Adrenal gland (tissue), 12 donors: ENCODE measurements around the gene GALK2. TPM values are rescaled to one million over a fixed set of nuclear protein-coding genes. Genes with fewer than 3 reads are reported as not detected.
A peak's percentile ranks its signal among the peaks of the same experiment; 100 is the strongest.

Experiments used
- DNase-seq, 7 donors: peaks; one replicate each; pipeline ENCODE4 v3.0.0-alpha.2; 2019 to 2020
- H3K27ac ChIP-seq, 5 donors: fragments of 200-600 bp; sonication (generic) in 4 of 5; 1 replicate in 3 of 5; 2 replicates in 2 of 5; pipeline versions ENCODE4 v1.5.1 to v1.8.0; 2016 to 2020; ENCODE audit warnings: mild to moderate bottlenecking in 1 of 5
- H3K27me3 ChIP-seq: fragments of 200-600 bp; 2 replicates; pipeline ENCODE4 v1.8.0; 2021
- H3K36me3 ChIP-seq, 2 donors: fragments of 200-600 bp; replicated peaks in 1 of 2; 1 replicate in 1 of 2; 2 replicates in 1 of 2; pipeline versions ENCODE4 v1.5.1 to v1.8.0; 2018 to 2022
- H3K4me1 ChIP-seq, 2 donors: fragments of 200-600 bp; replicated peaks in 1 of 2; 1 replicate in 1 of 2; 2 replicates in 1 of 2; pipeline versions ENCODE4 v1.5.1 to v1.8.0; 2018 to 2021
- H3K4me3 ChIP-seq, 4 donors: fragments of 200-600 bp; sonication (generic) in 3 of 4; one replicate each; pipeline ENCODE4 v1.5.1; 2016 to 2018
- H3K9me3 ChIP-seq, 3 donors: fragments of 200-600 bp; sonication (generic) in 1 of 3; replicated peaks in 1 of 3; 1 replicate in 2 of 3; 2 replicates in 1 of 3; pipeline versions ENCODE4 v1.5.1 to v1.8.0; 2016 to 2021
- CTCF ChIP-seq, 6 experiments: fragments of 450-650 bp in 4 of 6; fragments of 200-600 bp in 2 of 6; sonication (generic) in 1 of 6; IDR thresholded peaks; 1 replicate in 5 of 6; 2 replicates in 1 of 6; pipeline versions ENCODE4 v1.5.1 to v1.8.0; 2016 to 2021; ENCODE audit warnings: antibody characterized with exemption in 6 of 6, mild to moderate bottlenecking in 2 of 6, moderate library complexity in 1 of 6
- POLR2A ChIP-seq, 2 donors: fragments of 450-650 bp; IDR thresholded peaks; one replicate each; pipeline ENCODE4 v1.6.1; 2017; ENCODE audit warnings: antibody characterized with exemption in 2 of 2, mild to moderate bottlenecking in 2 of 2, moderate library complexity in 1 of 2
- WGBS, 4 donors: extraction: QIAGEN DNeasy Blood & Tissue Kit in 2 of 4; methylation state at CpG; one replicate each; pipeline versions ENCODE4 v1.1.5 to v1.1.7; 2013 to 2017; 5-methylcytosine and 5-hydroxymethylcytosine counted together
- intact Hi-C, 2 donors: fragments of 100-400 bp; cut with DNase I; formaldehyde crosslinking; loops; one replicate each; pipeline versions ENCODE4 v1.14.1 to v1.15.0; 2022 to 2023
- polyA plus RNA-seq, 3 donors: library from polyadenylated mRNA; stranded (reverse); fragments of 200-250 nt in 2 of 3; fragments of 350-450 nt in 1 of 3; fragmentation: Illumina TruSeq in 1 of 3; extraction: RNeasy Lipid Tissue Mini Kit (QIAGEN cat#74804) in 1 of 3; gene quantifications; one replicate each; pipeline ENCODE4 v1.2.3, GENCODE V29; 2013 to 2014
- total RNA-seq, 9 donors: library from RNA; depleted of rRNA in 4 of 9; stranded (reverse); fragments of >200 nt in 4 of 9; fragments of 120-200 nt in 1 of 9; fragmentation: NEBNext Ultra II Directional in 1 of 9; extraction: Animal tissue kit (Norgen Biotek cat#: 25700) in 1 of 9; gene quantifications; one replicate each; pipeline versions ENCODE4 v1.1.0 to v1.2.4, GENCODE V29; 2013 to 2023
- donor health status: healthy with polysubstance abuse.
- donor health status: Bipolar disorder and iron deficiency.
- donor health status: DM: yes; HTN: yes; CAD: no.
- donor health status: DM: no; HTN: no; CAD: no.
- donor health status: DM: no; HTN: no; CAD: no.
- donor health status: DM: yes; HTN: yes; CAD: no.

GALK2 gene
- total and polyA plus RNA-seq, 12 donors, result 11.0 to 64.2 (median 49.1) TPM

GRCh38 chr15:49308686-49309085, 138.6 kb downstream of the GALK2 start:
- TF ChIP-seq POLR2A (IDR thresholded peaks at IDR 0.05) (no peak), CTCF (IDR thresholded peaks at IDR 0.05) (no peak)
- WGBS, 4 donors, result 92 to 100% (median 96%) methylated on average over 2 of the region's 2 CpGs
- intact Hi-C loops, result no loop called here
- Histone ChIP-seq H3K36me3 (peaks cover 0 to 8% of the 10 kb centered on the region in 2 donors), H3K4me1 (no peaks in the 10 kb centered on the region), H3K9me3 (no peaks in the 10 kb centered on the region), H3K27ac (no peak overlapping the region), H3K4me3 (no peak overlapping the region), H3K27me3 (no peaks in the 10 kb centered on the region)
- DNase-seq, result no peak

- TF ChIP-seq POLR2A (IDR thresholded peaks at IDR 0.05) (no peak), CTCF (IDR thresholded peaks at IDR 0.05) (no peak)
These were observed 139.8 kb downstream of the GALK2 start for GRCh38 chr15:49309889-49310288.

GRCh38 chr15:49313650-49314049, 143.6 kb downstream of the GALK2 start:
- intact Hi-C loops, result no loop called here
- no peak overlapping the region for H3K27ac ChIP-seq
- no peaks in the 10 kb centered on the region for H3K9me3 ChIP-seq
- 92 to 100% (median 96%) methylated on average over 1 of the region's 1 CpG for WGBS, 4 donors
- no peaks in the 10 kb centered on the region for H3K4me1 ChIP-seq
- no peaks in the 10 kb centered on the region for H3K27me3 ChIP-seq
- H3K4me3 ChIP-seq, result no peak overlapping the region
- TF ChIP-seq POLR2A (IDR thresholded peaks at IDR 0.05) (no peak), CTCF (IDR thresholded peaks at IDR 0.05) (no peak)
- no peaks in the 10 kb centered on the region for H3K36me3 ChIP-seq
- no peak for DNase-seq

More at GRCh38 chr15:49309889-49310288, 139.8 kb downstream of the GALK2 start:
- H3K27ac ChIP-seq, result no peak overlapping the region
- no peaks in the 10 kb centered on the region for H3K4me1 ChIP-seq
- no peak overlapping the region for H3K4me3 ChIP-seq
- H3K36me3 ChIP-seq, result no peaks in the 10 kb centered on the region
- H3K27me3 ChIP-seq, result no peaks in the 10 kb centered on the region
- no peaks in the 10 kb centered on the region for H3K9me3 ChIP-seq
- DNase-seq, result no peak
- intact Hi-C loops, result no loop called here

GRCh38 chr15:49314716-49315115, 144.7 kb downstream of the GALK2 start:
- Histone ChIP-seq H3K27me3 (no peaks in the 10 kb centered on the region), H3K36me3 (peaks cover 0 to 4% of the 10 kb centered on the region in 2 donors), H3K27ac (no peak overlapping the region), H3K9me3 (no peaks in the 10 kb centered on the region), H3K4me1 (no peaks in the 10 kb centered on the region), H3K4me3 (no peak overlapping the region)
- no peak for TF ChIP-seq POLR2A (IDR thresholded peaks at IDR 0.05)
- no peak for TF ChIP-seq CTCF (IDR thresholded peaks at IDR 0.05)
- WGBS, 4 donors, result 69 to 79% (median 75%) methylated on average over 1 of the region's 1 CpG
- DNase-seq, result peak in 1 of 7 donors; percentile 17
- intact Hi-C loops, result no loop called here
